H1 (cell line): ENCODE data around the gene ADCYAP1.

Experiments used
- CTCF ChIP-seq, 3 experiments: IDR thresholded peaks; 1 replicate in 2 of 3; 2 replicates in 1 of 3; pipeline versions ENCODE4 v1.5.1 to v1.6.1; 2011; ENCODE audit warnings: low read length in 3 of 3, mild to moderate bottlenecking in 3 of 3, inconsistent platforms in 2 of 3, low read depth in 1 of 3, moderate library complexity in 1 of 3; ENCODE audit not compliant: insufficient read depth in 1 of 3; ENCODE audit errors: control extremely low read depth in 1 of 3
- EP300 ChIP-seq, 2 experiments: IDR thresholded peaks; 1 replicate in 1 of 2; 2 replicates in 1 of 2; pipeline ENCODE4 v1.6.1; 2011 to 2012; ENCODE audit warnings: low read depth in 2 of 2, low read length in 2 of 2, mild to moderate bottlenecking in 2 of 2, borderline replicate concordance in 1 of 2, inconsistent platforms in 1 of 2, moderate library complexity in 1 of 2
- TCF12 ChIP-seq: IDR thresholded peaks from 2 replicates; pipeline ENCODE4 v1.6.1; 2011; ENCODE audit warnings: low read depth, mild to moderate bottlenecking, low read length
- TF ChIP-seq, protein P1 (sequence below): IDR thresholded peaks from 2 replicates; pipeline ENCODE4 v1.6.1; 2011; ENCODE audit warnings: low read depth, mild to moderate bottlenecking, low read length; ENCODE audit not compliant: insufficient read depth
- TF ChIP-seq, protein P2 (sequence below): IDR thresholded peaks from 2 replicates; pipeline ENCODE4 v1.6.1; 2012; ENCODE audit warnings: inconsistent platforms

DNA sequence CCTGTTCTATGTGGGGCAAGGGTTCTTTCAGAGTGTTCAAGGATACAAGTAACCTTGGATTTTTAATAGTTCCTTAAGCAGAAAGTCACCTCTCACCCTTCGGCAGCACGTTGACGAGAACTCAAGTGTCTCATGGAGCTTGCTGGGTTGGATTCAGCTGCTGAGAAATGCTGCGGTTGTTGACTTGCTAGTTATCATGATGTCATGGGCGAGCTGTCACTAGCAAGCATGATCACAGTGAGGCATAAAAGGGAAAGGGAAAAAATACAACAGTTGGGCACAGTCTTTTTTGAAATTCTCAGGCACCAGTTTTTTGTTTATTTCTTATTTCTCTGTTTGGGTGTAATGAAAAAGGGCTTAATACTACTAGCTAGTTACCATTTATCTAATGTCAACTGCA is 53.2 kb downstream of the ADCYAP1 start:
- TF ChIP-seq CTCF (IDR thresholded peaks at IDR 0.05; ENCODE audit: control extremely low read depth in 1 of 3, insufficient read depth in 1 of 3, low read depth in 1 of 3, low read length in 3 of 3) (no peak), TCF12 (no peak), EP300 (IDR thresholded peaks at IDR 0.05; ENCODE audit: borderline replicate concordance in 1 of 2, low read depth in 2 of 2, low read length in 2 of 2) (no peak)
- TF ChIP-seq, protein P1, sequence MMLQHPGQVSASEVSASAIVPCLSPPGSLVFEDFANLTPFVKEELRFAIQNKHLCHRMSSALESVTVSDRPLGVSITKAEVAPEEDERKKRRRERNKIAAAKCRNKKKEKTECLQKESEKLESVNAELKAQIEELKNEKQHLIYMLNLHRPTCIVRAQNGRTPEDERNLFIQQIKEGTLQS, result no peak
- TF ChIP-seq, protein P2, sequence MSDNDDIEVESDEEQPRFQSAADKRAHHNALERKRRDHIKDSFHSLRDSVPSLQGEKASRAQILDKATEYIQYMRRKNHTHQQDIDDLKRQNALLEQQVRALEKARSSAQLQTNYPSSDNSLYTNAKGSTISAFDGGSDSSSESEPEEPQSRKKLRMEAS, result no peak
